ENCODE measurements around the gene ZFYVE28. TPM values are rescaled to one million over a fixed set of nuclear protein-coding genes. Genes with fewer than 3 reads are reported as not detected.

ZFYVE28 gene
- total RNA-seq, 2 donors from 2014 or later, result 5.7 to 16.8 TPM

- DNase-seq, result no peak
- WGBS, 2 donors, result 83% methylated on average over 12 of the region's 12 CpGs; no CpG with 5 or more reads in 1 of the 2 donors
Measured at GRCh38 chr4:2267841-2268240, 150.6 kb downstream of the ZFYVE28 start.

GRCh38 chr4:2267320-2267811 lies 151.1 kb downstream of the ZFYVE28 start:
- no peak for DNase-seq
- Histone ChIP-seq H3K27me3 (no peaks in the 10 kb centered on the region), H3K4me3 (no peak overlapping the region), H3K4me1 (peaks cover 17% of the 10 kb centered on the region), H3K36me3 (replicated peaks in 1 of 2; ENCODE audit: insufficient read depth in 1 of 2, low read depth in 2 of 2) (no peaks in the 10 kb centered on the region), H3K9me3 (no peaks in the 10 kb centered on the region), H3K27ac (no peak overlapping the region)
- intact Hi-C loops (cut with DNase I), result loop anchor here (10.0 kb wide), 1 partner anchor 157 kb away; no protein-coding TSS in a partner anchor
- no peak for TF ChIP-seq POLR2A (IDR thresholded peaks at IDR 0.05)
- no peak for TF ChIP-seq CTCF (IDR thresholded peaks at IDR 0.05)
- WGBS, 2 donors, result 83 to 85% methylated on average over 8 to 17 of the region's 18 CpGs
- no peak for ATAC-seq

More at GRCh38 chr4:2267841-2268240, 150.6 kb downstream of the ZFYVE28 start:
- intact Hi-C loops (cut with DNase I), result loop anchor here (10.0 kb wide), 1 partner anchor 157 kb away; no protein-coding TSS in a partner anchor
- no peak for TF ChIP-seq POLR2A (IDR thresholded peaks at IDR 0.05)
- no peak for TF ChIP-seq CTCF (IDR thresholded peaks at IDR 0.05)
- peaks cover 14% of the 10 kb centered on the region for H3K4me1 ChIP-seq
- H3K36me3 ChIP-seq (replicated peaks in 1 of 2; ENCODE audit: insufficient read depth in 1 of 2, low read depth in 2 of 2), result no peaks in the 10 kb centered on the region
- ATAC-seq, result no peak
- no peaks in the 10 kb centered on the region for H3K9me3 ChIP-seq
- no peak overlapping the region for H3K4me3 ChIP-seq
- no peaks in the 10 kb centered on the region for H3K27me3 ChIP-seq
- H3K27ac ChIP-seq, result no peak overlapping the region

- ATAC-seq (no peak), DNase-seq (no peak)
- H3K27ac ChIP-seq, result no peak overlapping the region
- no peak overlapping the region for H3K4me3 ChIP-seq
- H3K36me3 ChIP-seq (replicated peaks in 1 of 2; ENCODE audit: insufficient read depth in 1 of 2, low read depth in 2 of 2), result no peaks in the 10 kb centered on the region
- 13 to 73% methylated on average over 1 to 5 of the region's 5 CpGs for whole genome bisulfite sequencing, 2 donors
- H3K9me3 ChIP-seq, result no peaks in the 10 kb centered on the region
- TF ChIP-seq POLR2A (IDR thresholded peaks at IDR 0.05), result no peak
- no peak for TF ChIP-seq CTCF (IDR thresholded peaks at IDR 0.05)
- no peaks in the 10 kb centered on the region for H3K27me3 ChIP-seq
- intact Hi-C loops (cut with DNase I), result loop anchor here (10.0 kb wide), 1 partner anchor 158 kb away; no protein-coding TSS in a partner anchor
- H3K4me1 ChIP-seq, result peaks cover 17% of the 10 kb centered on the region
Measured at GRCh38 chr4:2266821-2267220, 151.6 kb downstream of the ZFYVE28 start.

GRCh38 chr4:2266181-2266580 lies 152.3 kb downstream of the ZFYVE28 start:
- DNase-seq, result peak in 2 of 4 donors; percentile 39 to 61
- Histone ChIP-seq H3K4me1 (peaks cover 17% of the 10 kb centered on the region), H3K4me3 (no peak overlapping the region), H3K27me3 (no peaks in the 10 kb centered on the region), H3K9me3 (no peaks in the 10 kb centered on the region), H3K36me3 (replicated peaks in 1 of 2; ENCODE audit: insufficient read depth in 1 of 2, low read depth in 2 of 2) (no peaks in the 10 kb centered on the region), H3K27ac (no peak overlapping the region)
- WGBS, 2 donors, result 29% methylated on average over 7 to 8 of the region's 8 CpGs
- TF ChIP-seq POLR2A (IDR thresholded peaks at IDR 0.05) (no peak), CTCF (IDR thresholded peaks at IDR 0.05) (no peak)
- intact Hi-C loops (cut with DNase I), result loop anchor here (10.0 kb wide), 1 partner anchor 159 kb away; no protein-coding TSS in a partner anchor
- no peak for ATAC-seq

Measured in body of pancreas (tissue), 4 donors.